MM.1S (cell line): ENCODE results near the gene PLPPR4.
"Not testable (repeated sequence)": the region's sequence is repeated elsewhere in the genome, so short reads cannot be mapped to it uniquely, and the experiment has no call there.

Source experiments
- DNase-seq: peaks from one replicate; pipeline ENCODE4 v3.0.0-alpha.2; 2015
- H2AFZ ChIP-seq: fragments of 300-600 bp; sonication (generic); 2 replicates; pipeline ENCODE4 v1.6.0; 2016; ENCODE audit warnings: antibody characterized with exemption, low read length
- H3F3A ChIP-seq: fragments of 300-600 bp; sonication (generic); 2 replicates; pipeline ENCODE4 v1.6.1; 2016; ENCODE audit warnings: mild to moderate bottlenecking, antibody characterized with exemption, low read length, moderate library complexity, mixed read lengths; ENCODE audit not compliant: insufficient read depth
- H3K27ac ChIP-seq: fragments of 300-600 bp; sonication (generic); 2 replicates; pipeline ENCODE4 v1.5.1; 2016; ENCODE audit warnings: mild to moderate bottlenecking, low read length
- H3K27me3 ChIP-seq: fragments of 300-600 bp; sonication (generic); replicated peaks from 2 replicates; pipeline ENCODE4 v1.6.0; 2016; ENCODE audit warnings: low read length; ENCODE audit not compliant: insufficient read depth
- H3K36me3 ChIP-seq: fragments of 300-600 bp; sonication (generic); replicated peaks from 2 replicates; pipeline ENCODE4 v1.6.1; 2016; ENCODE audit warnings: mild to moderate bottlenecking, low read length, mixed read lengths; ENCODE audit not compliant: insufficient read depth
- H3K4me1 ChIP-seq: fragments of 300-600 bp; sonication (generic); 2 replicates; pipeline ENCODE4 v1.6.1; 2016; ENCODE audit warnings: low read length, mixed read lengths
- H3K4me2 ChIP-seq: fragments of 300-600 bp; sonication (generic); 2 replicates; pipeline ENCODE4 v1.6.0; 2016; ENCODE audit warnings: low read depth, low read length
- H3K4me3 ChIP-seq: fragments of 300-600 bp; sonication (generic); 2 replicates; pipeline ENCODE4 v1.5.1; 2016; ENCODE audit warnings: low read length, mixed read lengths
- H3K79me2 ChIP-seq: fragments of 300-600 bp; sonication (generic); 2 replicates; pipeline ENCODE4 v1.6.1; 2016; ENCODE audit warnings: mixed run types, low read length, mixed read lengths
- H3K9ac ChIP-seq: fragments of 300-600 bp; sonication (generic); 2 replicates; pipeline ENCODE4 v1.6.1; 2016; ENCODE audit warnings: low read length, mixed read lengths
- H3K9me2 ChIP-seq: fragments of 300-600 bp; sonication (generic); replicated peaks from 2 replicates; pipeline ENCODE4 v1.6.1; 2016; ENCODE audit warnings: mild to moderate bottlenecking, low read length, mixed read lengths; ENCODE audit not compliant: insufficient read depth
- H3K9me3 ChIP-seq: fragments of 300-600 bp; sonication (generic); replicated peaks from 2 replicates; pipeline ENCODE4 v1.6.1; 2016; ENCODE audit warnings: mild to moderate bottlenecking, low read length, mixed read lengths; ENCODE audit not compliant: insufficient read depth
- H4K20me1 ChIP-seq: fragments of 300-600 bp; sonication (generic); 2 replicates; pipeline ENCODE4 v1.6.1; 2016; ENCODE audit warnings: mild to moderate bottlenecking, low read length, moderate library complexity, mixed read lengths; ENCODE audit not compliant: insufficient read depth
- CTCF ChIP-seq: fragments of 300-600 bp; sonication (generic); IDR thresholded peaks from 2 replicates; pipeline ENCODE4 v1.5.1; 2016; ENCODE audit warnings: antibody characterized with exemption, low read length, mixed read lengths
- EZH2 ChIP-seq: fragments of 300-600 bp; sonication (generic); optimal IDR thresholded peaks from 2 replicates; pipeline ENCODE3; 2017; ENCODE audit warnings: low read depth, mild to moderate bottlenecking, antibody characterized with exemption, low read length, mixed read lengths
- EZH2phosphoT487 ChIP-seq: fragments of 300-600 bp; sonication (generic); IDR thresholded peaks from 2 replicates; pipeline ENCODE4 v1.6.1; 2018; ENCODE audit warnings: antibody characterized with exemption, low read length

The PLPPR4 gene

GRCh38 chr1:99252630-99253029 is 11.7 kb upstream of the PLPPR4 start:
- Histone ChIP-seq H3K9me3 (no peaks in the 10 kb centered on the region), H4K20me1 (no peaks in the 10 kb centered on the region), H3K4me2 (no peak overlapping the region), H3K9me2 (no peaks in the 10 kb centered on the region), H2AFZ (no peak overlapping the region), H3K27ac (no peak overlapping the region), H3K4me1 (no peaks in the 10 kb centered on the region), H3K36me3 (no peaks in the 10 kb centered on the region), H3K27me3 (no peaks in the 10 kb centered on the region), H3K79me2 (no peaks in the 10 kb centered on the region), H3F3A (no peaks in the 10 kb centered on the region), H3K4me3 (no peak overlapping the region), H3K9ac (no peak overlapping the region)
- TF ChIP-seq EZH2phosphoT487 (no peak), EZH2 (no peak), CTCF (no peak)
- no peak for DNase-seq

- H3K4me2 ChIP-seq, H2AFZ ChIP-seq, H3K4me3 ChIP-seq, H3K9me3 ChIP-seq, H3K36me3 ChIP-seq, H3K27me3 ChIP-seq, DNase-seq, H3K27ac ChIP-seq, H4K20me1 ChIP-seq, H3K4me1 ChIP-seq, H3F3A ChIP-seq, H3K9ac ChIP-seq, H3K79me2 ChIP-seq, H3K9me2 ChIP-seq: not testable (repeated sequence)
Observed at GRCh38 chr1:99260402-99260801, 3.9 kb upstream of the PLPPR4 start.

- Histone ChIP-seq H3K9ac (no peak overlapping the region), H3K4me3 (no peak overlapping the region), H3K9me3 (no peaks in the 10 kb centered on the region), H2AFZ (no peak overlapping the region), H3K9me2 (no peaks in the 10 kb centered on the region), H3K27me3 (no peaks in the 10 kb centered on the region), H3K4me1 (no peaks in the 10 kb centered on the region), H4K20me1 (no peaks in the 10 kb centered on the region), H3F3A (no peaks in the 10 kb centered on the region), H3K27ac (no peak overlapping the region), H3K36me3 (no peaks in the 10 kb centered on the region), H3K79me2 (no peaks in the 10 kb centered on the region), H3K4me2 (no peak overlapping the region)
- no peak for TF ChIP-seq CTCF
- TF ChIP-seq EZH2phosphoT487 = no peak
- TF ChIP-seq EZH2 = no peak
- DNase-seq = no peak
Observed at GRCh38 chr1:99265124-99265523, 832 bp downstream of the PLPPR4 start.

- no peaks in the 10 kb centered on the region for H4K20me1 ChIP-seq
Observed at GRCh38 chr1:99266726-99267125, 2.4 kb downstream of the PLPPR4 start.

More at GRCh38 chr1:99266726-99267125, 2.4 kb downstream of the PLPPR4 start:
- Histone ChIP-seq H2AFZ (no peak overlapping the region), H3K9me3 (no peaks in the 10 kb centered on the region), H3K36me3 (no peaks in the 10 kb centered on the region), H3K4me1 (no peaks in the 10 kb centered on the region), H3F3A (no peaks in the 10 kb centered on the region), H3K79me2 (no peaks in the 10 kb centered on the region), H3K4me3 (no peak overlapping the region), H3K9ac (no peak overlapping the region), H3K4me2 (no peak overlapping the region), H3K9me2 (no peaks in the 10 kb centered on the region), H3K27ac (no peak overlapping the region), H3K27me3 (no peaks in the 10 kb centered on the region)
- no peak for DNase-seq
- TF ChIP-seq EZH2phosphoT487 (no peak), CTCF (no peak), EZH2 (no peak)
